Urinary bladder (tissue), 4 donors: ENCODE results near the gene C10orf105. TPM values are rescaled to one million over a fixed set of nuclear protein-coding genes. Genes with fewer than 3 reads are reported as not detected.

Experiments
- DNase-seq: peaks from one replicate; pipeline ENCODE4 v3.0.0-alpha.2; 2015; ENCODE audit errors: extremely low spot score
- H3K27ac ChIP-seq: one replicate; pipeline ENCODE4 v1.5.1; 2013; ENCODE audit warnings: low read depth, mild to moderate bottlenecking, moderate library complexity
- H3K36me3 ChIP-seq: one replicate; pipeline ENCODE4 v1.6.1; 2013; ENCODE audit warnings: mild to moderate bottlenecking, moderate library complexity; ENCODE audit not compliant: insufficient read depth
- H3K4me1 ChIP-seq: one replicate; pipeline ENCODE4 v1.6.1; 2013; ENCODE audit warnings: mild to moderate bottlenecking, moderate library complexity; ENCODE audit not compliant: insufficient read depth
- H3K4me3 ChIP-seq: one replicate; pipeline ENCODE4 v1.5.1; 2013; ENCODE audit warnings: low read depth, low read length
- WGBS: extraction: QIAGEN DNeasy Blood & Tissue Kit; methylation state at CpG from one replicate; pipeline ENCODE4 v1.1.7; 2013; 5-methylcytosine and 5-hydroxymethylcytosine counted together
- polyA plus RNA-seq: library from polyadenylated mRNA; stranded (reverse); fragments of 200-250 nt; gene quantifications from one replicate; pipeline ENCODE4 v1.2.3, GENCODE V29; 2013
- total RNA-seq: library from RNA; depleted of rRNA; stranded (reverse); fragments of >200 nt; gene quantifications from one replicate; pipeline ENCODE4 v1.2.3, GENCODE V29; 2014
- donor health status: healthy with polysubstance abuse.
- donor health status: healthy.

C10orf105 gene
- total and polyA plus RNA-seq, 2 donors: 0.11 to 0.26 TPM

- no peaks in the 10 kb centered on the region for H3K36me3 ChIP-seq
- DNase-seq: no peak
- H3K4me1 ChIP-seq: no peaks in the 10 kb centered on the region
- H3K4me3 ChIP-seq: no peak overlapping the region
- no peak overlapping the region for H3K27ac ChIP-seq
- 87% methylated on average over 9 of the region's 9 CpGs for WGBS
These were observed 32.1 kb downstream of the C10orf105 start for GRCh38 chr10:71687480-71687879.

DNA sequence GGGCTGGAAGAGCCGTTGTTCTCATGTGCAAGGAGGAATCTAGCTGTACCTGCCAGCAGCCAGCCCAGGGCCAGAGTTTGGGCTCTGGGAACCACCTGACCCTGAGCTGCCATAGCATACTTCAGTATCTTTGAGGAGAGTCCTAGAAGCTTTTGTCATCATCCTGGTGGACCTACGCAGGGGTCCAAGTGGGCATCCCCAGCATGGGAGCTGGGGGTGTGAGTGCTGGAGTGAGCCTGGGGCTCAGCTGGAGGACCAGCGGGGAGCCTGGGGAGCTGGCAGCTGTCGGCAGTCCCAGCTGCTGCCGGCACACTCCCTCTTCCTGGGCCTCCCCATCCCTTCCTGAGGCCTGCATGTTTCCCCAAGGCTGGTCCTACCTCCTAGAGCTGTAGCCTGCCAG lies 32.5 kb downstream of the C10orf105 start:
- Histone ChIP-seq H3K4me3 (no peak overlapping the region), H3K4me1 (no peaks in the 10 kb centered on the region), H3K36me3 (no peaks in the 10 kb centered on the region), H3K27ac (no peak overlapping the region)
- 65% methylated on average over 5 of the region's 5 CpGs for WGBS
- no peak for DNase-seq

DNA sequence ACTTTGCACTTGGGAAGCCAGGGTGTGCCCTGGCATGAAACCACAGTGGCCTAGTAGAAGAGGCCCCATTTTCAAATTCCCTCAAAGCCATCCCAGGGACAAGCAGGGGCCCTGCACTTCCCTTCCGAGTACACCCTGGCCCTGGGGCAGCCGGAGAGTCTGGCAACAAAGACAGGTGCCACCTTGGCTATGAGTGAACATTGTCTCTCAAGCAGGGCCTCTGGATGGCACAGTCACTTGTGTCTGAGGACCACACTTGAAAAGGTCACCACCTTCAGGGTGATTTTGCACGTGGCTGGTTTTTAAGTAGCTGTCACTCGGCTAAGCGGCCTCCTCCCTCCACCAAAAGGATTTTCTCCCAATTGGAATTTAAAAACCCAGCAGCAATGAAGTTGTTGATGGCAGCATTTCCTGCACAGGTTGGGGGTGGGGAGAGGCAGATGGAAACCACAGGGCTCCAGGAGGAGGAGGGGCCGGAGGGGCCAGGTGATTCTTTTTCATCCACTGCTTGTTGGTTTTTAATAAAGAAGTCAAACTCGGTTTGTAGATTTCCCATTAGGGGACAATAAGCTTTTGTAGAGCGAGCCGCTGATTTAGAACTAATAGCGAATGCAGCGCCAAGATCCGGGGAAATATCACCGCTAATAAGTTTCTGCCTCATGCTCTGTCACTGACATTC lies 33.9 kb downstream of the C10orf105 start:
- Histone ChIP-seq H3K4me1 (no peaks in the 10 kb centered on the region), H3K36me3 (no peaks in the 10 kb centered on the region), H3K4me3 (no peak overlapping the region), H3K27ac (no peak overlapping the region)
- no peak for DNase-seq
- 87% methylated on average over 13 of the region's 13 CpGs for WGBS

- H3K4me3 ChIP-seq: no peak overlapping the region
- H3K27ac ChIP-seq: no peak overlapping the region
- 89% methylated on average over 7 of the region's 7 CpGs for WGBS
- no peak for DNase-seq
- H3K36me3 ChIP-seq: no peaks in the 10 kb centered on the region
- no peaks in the 10 kb centered on the region for H3K4me1 ChIP-seq
These were observed 35.0 kb downstream of the C10orf105 start for GRCh38 chr10:71684356-71685173.

- no peaks in the 10 kb centered on the region for H3K36me3 ChIP-seq
- DNase-seq: no peak
- WGBS: 72% methylated on average over 7 of the region's 7 CpGs
- H3K4me3 ChIP-seq: no peak overlapping the region
- no peak overlapping the region for H3K27ac ChIP-seq
- H3K4me1 ChIP-seq: no peaks in the 10 kb centered on the region
These were observed 36.3 kb downstream of the C10orf105 start for GRCh38 chr10:71683301-71683700.

GRCh38 chr10:71681977-71682376 lies 37.6 kb downstream of the C10orf105 start:
- Histone ChIP-seq H3K36me3 (no peaks in the 10 kb centered on the region), H3K4me3 (no peak overlapping the region), H3K4me1 (no peaks in the 10 kb centered on the region), H3K27ac (no peak overlapping the region)
- 92% methylated on average over 5 of the region's 5 CpGs for WGBS
- no peak for DNase-seq

- no peak overlapping the region for H3K27ac ChIP-seq
- WGBS: 80% methylated on average over 9 of the region's 9 CpGs
- DNase-seq: no peak
These were observed 40.2 kb downstream of the C10orf105 start for GRCh38 chr10:71679425-71679824.

DNA sequence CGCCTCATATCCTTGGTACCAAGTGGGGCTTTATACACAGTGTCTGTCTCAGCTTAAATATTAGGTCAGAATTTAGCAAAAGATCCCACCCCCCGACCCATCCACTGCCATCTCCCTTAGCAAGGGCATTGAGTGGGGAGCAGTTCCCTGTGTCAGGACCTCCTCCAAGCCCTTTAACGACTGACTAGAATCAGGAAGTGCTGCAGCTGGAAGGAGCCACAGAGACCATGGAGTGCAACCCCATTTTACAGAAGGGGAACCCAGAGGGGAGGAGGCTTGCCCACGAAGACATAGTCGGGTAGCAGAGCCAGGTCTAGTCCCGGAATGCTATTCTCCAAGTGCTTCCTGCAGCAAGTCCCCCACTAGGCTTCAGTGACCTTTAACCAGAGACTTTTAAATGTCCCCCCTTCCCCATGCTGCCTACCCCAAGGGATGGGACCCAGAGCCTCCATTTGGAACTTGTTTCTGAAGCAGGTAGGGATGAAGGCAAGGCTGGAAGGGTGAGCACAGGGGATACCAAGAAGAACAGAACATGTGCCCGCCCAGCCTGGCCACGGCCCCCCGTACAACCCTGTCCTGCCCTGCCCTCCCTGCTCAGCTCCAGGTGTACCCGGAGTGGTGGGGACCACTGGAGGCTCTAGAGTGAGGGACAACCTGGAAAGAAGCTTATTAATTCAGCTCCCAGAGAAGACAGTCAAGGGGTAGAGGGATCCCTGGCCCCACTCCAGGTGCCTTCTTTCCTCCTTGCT lies 41.3 kb downstream of the C10orf105 start:
- no peak for DNase-seq
- H3K27ac ChIP-seq: no peak overlapping the region
- no peaks in the 10 kb centered on the region for H3K36me3 ChIP-seq
- H3K4me3 ChIP-seq: no peak overlapping the region
- 82% methylated on average over 10 of the region's 10 CpGs for WGBS
- no peaks in the 10 kb centered on the region for H3K4me1 ChIP-seq

More at GRCh38 chr10:71679425-71679824, 40.2 kb downstream of the C10orf105 start:
- no peaks in the 10 kb centered on the region for H3K4me1 ChIP-seq
- H3K4me3 ChIP-seq: no peak overlapping the region
- H3K36me3 ChIP-seq: no peaks in the 10 kb centered on the region

GRCh38 chr10:71677261-71677660 lies 42.3 kb downstream of the C10orf105 start:
- DNase-seq: no peak
- 94% methylated on average over 17 of the region's 17 CpGs for WGBS
- Histone ChIP-seq H3K27ac (no peak overlapping the region), H3K4me1 (no peaks in the 10 kb centered on the region), H3K4me3 (no peak overlapping the region), H3K36me3 (no peaks in the 10 kb centered on the region)

DNA sequence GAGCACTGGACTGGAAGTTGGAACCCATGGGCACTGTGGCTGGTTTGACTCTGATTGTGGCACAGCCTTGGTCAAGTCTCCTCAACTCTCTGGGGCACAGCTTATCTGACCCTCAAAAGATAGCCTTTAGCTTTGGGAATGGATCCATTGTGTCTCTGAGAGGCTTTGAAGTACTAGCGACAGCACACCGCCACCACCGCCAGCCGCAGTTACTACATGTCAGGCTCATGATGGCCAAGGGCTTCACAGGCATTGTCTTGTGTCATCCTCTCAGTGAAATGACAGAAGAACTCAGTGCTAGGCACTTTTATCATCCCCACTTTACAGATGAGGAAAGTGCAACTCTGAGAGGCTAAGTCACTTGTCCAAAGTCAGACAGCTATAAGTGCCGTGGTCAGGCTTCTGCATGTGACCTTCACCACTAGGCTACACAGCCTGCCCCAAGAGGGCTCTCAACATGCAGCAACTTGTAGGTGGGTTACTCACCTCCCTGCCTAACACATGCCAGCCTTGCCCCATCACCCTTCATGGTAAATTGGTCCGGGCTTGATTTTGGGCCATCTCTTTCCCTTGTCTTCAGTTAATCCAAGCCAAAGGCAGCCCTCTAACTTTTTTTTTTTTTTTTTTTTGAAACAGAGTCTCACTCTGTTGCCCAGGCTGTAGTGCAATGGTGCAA lies 44.1 kb downstream of the C10orf105 start:
- WGBS: 99% methylated on average over 6 of the region's 6 CpGs
- H3K4me1 ChIP-seq: no peaks in the 10 kb centered on the region
- H3K27ac ChIP-seq: no peak overlapping the region

DNA sequence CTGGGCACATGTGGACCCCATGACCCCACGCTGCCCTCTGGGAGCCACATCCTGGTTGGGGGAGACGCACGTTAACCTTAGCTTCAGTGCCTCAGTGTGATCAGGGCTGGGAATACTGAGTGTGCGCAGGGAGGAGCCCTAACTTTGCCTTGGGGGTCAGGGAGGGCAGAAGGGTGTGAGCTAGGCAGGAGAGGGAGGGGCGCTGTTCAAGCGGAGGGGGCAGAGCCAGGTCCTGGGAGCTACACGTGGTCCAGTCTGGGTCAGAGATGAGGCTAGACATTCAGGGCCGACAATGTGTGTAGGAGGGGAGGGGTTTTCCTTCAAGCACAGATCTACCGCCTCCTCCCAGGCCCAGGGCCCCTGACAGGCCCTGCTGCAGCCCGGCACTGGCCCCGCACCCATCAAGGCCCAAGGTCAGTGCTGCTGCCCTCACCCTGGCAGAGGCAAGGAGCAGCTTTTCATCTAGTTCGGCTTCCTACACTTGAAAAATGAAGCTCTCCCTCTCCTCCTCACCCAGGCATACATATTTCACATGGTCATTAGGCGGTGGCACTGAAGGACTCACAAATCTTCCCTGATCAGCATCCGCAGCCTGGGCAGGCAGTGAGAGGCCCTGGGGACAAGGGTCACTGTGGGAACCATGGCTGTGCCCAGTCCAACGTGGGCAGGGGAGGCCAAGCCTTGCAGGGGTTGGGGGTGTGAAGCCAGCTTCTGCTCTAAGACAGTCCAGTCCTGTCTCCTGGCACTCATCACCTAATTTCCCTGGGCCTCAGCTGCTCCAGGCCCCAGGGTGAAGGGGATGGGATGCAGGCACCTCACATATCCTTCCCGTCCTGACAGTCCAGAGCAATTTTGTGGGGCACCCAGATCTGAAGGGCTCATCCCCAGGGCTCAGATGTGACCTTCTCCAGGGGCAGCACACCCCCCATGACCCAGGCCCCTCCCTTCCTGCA lies 47.3 kb downstream of the C10orf105 start:
- no peaks in the 10 kb centered on the region for H3K4me1 ChIP-seq
- no peak for DNase-seq
- WGBS: 85% methylated on average over 16 of the region's 16 CpGs
- H3K36me3 ChIP-seq: no peaks in the 10 kb centered on the region
- no peak overlapping the region for H3K27ac ChIP-seq
- H3K4me3 ChIP-seq: no peak overlapping the region

More for the DNA sequence above, 44.1 kb downstream of the C10orf105 start:
- H3K36me3 ChIP-seq: no peaks in the 10 kb centered on the region
- no peak for DNase-seq
- no peak overlapping the region for H3K4me3 ChIP-seq

- no peaks in the 10 kb centered on the region for H3K4me1 ChIP-seq
- H3K27ac ChIP-seq: no peak overlapping the region
- WGBS: 49% methylated on average over 5 of the region's 5 CpGs
- H3K4me3 ChIP-seq: no peak overlapping the region
- no peak for DNase-seq
- H3K36me3 ChIP-seq: no peaks in the 10 kb centered on the region
These were observed 52.2 kb downstream of the C10orf105 start for GRCh38 chr10:71667387-71667752.
